ENCODE results near the gene FIGNL2.
A peak's percentile ranks its signal among the peaks of the same experiment; 100 is the strongest.

- TF ChIP-seq, protein P1, sequence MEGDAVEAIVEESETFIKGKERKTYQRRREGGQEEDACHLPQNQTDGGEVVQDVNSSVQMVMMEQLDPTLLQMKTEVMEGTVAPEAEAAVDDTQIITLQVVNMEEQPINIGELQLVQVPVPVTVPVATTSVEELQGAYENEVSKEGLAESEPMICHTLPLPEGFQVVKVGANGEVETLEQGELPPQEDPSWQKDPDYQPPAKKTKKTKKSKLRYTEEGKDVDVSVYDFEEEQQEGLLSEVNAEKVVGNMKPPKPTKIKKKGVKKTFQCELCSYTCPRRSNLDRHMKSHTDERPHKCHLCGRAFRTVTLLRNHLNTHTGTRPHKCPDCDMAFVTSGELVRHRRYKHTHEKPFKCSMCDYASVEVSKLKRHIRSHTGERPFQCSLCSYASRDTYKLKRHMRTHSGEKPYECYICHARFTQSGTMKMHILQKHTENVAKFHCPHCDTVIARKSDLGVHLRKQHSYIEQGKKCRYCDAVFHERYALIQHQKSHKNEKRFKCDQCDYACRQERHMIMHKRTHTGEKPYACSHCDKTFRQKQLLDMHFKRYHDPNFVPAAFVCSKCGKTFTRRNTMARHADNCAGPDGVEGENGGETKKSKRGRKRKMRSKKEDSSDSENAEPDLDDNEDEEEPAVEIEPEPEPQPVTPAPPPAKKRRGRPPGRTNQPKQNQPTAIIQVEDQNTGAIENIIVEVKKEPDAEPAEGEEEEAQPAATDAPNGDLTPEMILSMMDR (conservative IDR thresholded peaks at IDR 0.05 in 1 of 2, IDR thresholded peaks at IDR 0.05 in 1 of 2; ENCODE audit: low read depth in 1 of 2, low read length in 2 of 2): peak in 1 of 2 donors; percentile 8
- no peak for TF ChIP-seq EZH2 (IDR thresholded peaks at IDR 0.05; ENCODE audit: low read length, missing control alignments)
Measured at GRCh38 chr12:51820526-51821439, 27.7 kb downstream of the FIGNL2 start.
